ENCODE data around the gene AKR1C2. TPM values are rescaled to one million over a fixed set of nuclear protein-coding genes. Genes with fewer than 3 reads are reported as not detected.
"Not testable (repeated sequence)": the region's sequence is repeated elsewhere in the genome, so short reads cannot be mapped to it uniquely, and the experiment has no call there.

AKR1C2 gene
- polyA plus RNA-seq = 100 to 1,000 TPM in 2 of 3 donors, 10 to 100 TPM in 1; 80.9 to 394 (median 200) TPM

DNA sequence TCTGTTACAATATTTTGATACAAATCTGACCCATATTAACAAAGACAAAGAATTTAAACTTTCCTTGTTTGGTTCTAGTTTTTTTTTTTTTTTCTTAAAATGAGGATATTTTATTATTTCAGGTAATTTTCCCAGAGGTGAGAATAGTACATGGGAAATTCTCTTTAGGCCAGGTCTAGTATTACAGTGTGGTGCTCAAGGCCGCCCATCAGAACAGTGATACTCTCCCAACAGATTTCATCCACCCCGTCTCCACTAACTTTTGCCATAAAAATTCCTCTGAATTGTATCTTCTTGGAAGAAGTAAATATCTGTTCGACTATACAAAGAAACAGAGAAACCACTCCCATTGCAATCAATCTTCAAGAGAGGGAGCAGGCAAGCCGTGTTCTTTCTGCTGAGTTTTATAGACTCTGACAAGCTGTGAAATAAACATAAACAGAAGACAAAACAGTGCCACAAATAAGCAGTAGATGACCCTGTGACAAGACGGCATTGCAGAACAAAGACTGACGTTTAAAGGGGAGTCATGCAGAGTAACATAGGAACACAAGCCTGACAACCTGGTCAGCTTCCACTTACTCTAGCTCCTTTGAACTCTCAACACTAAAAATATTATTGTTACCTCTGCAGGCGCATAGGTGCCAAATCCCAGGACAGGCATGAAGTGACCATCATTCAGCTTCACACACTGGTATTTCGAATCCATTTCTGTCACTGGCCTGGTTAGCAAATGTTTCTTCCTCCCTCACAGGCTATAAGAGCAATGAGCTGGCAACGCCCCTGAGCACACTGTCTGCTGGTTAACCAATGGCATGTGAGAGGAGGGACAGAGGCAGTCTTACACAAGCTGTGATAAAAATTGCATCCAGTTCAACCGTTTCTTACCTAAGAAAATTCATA lies at the start of gene AKR1C2:
Gene AKR1C2, minus strand, starts transcription at position 731 of the 903 bp plus-strand sequence. Its CDS starts 22 bp downstream, at position 709.
- 55 to 57% (median 55%) methylated on average over 6 to 7 of the region's 10 CpGs for WGBS, 3 donors
- H3K27ac ChIP-seq (ENCODE audit: low read depth, low read length) = not testable (repeated sequence)

- 91 to 94% (median 93%) methylated on average over 16 of the region's 16 CpGs for WGBS, 3 donors
- H3K27ac ChIP-seq (ENCODE audit: low read depth, low read length) = not testable (repeated sequence)
Measured at GRCh38 chr10:5052951-5053500, 49.4 kb upstream of the AKR1C2 start.

- H3K27ac ChIP-seq (ENCODE audit: low read depth, low read length) = no peak overlapping the region
- 37 to 87% (median 74%) methylated on average over 1 of the region's 1 CpG for WGBS, 3 donors
Measured at GRCh38 chr10:5047912-5048628, 44.4 kb upstream of the AKR1C2 start.

DNA sequence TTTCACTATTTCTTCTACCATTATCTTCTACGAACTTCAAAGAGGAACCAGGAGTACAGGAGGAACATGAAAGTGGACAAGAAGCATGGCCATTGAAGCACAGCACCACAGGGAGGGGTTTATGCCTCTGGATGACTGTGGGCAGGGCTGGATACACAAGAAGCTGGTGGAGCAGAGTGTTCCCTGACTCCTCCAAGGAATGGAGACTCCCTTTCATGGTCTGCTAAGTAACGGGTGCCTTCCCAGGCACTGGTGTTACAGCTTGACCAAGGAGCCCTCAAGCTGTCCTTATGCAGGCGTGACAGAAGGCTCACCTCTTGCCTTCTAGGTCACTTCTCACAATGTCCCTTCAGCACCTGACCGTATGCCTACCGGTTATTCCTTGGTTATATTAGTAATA lies 43.4 kb upstream of the AKR1C2 start:
- H3K27ac ChIP-seq (ENCODE audit: low read depth, low read length) = not testable (repeated sequence)
- WGBS, 3 donors = 88 to 90% (median 90%) methylated on average over 5 of the region's 5 CpGs

DNA sequence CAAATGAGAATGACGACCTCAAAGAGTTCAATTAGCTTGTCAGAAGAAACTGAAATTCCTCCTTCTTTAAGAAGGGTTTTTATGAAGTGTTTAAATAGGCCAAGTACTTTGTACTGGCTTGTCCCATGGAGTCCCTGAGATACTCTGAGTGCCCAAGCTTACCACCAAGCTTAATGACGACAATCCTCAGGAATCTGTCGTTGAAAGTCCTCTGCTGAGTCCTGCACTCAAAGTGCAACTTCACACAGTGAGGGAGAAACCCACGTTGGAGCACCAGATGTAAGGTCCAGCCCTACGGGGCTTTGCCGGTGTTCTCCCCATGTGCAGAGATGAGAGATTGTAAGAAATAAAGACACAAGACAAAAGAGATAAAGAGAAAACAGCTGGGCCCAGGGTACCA lies 42.8 kb upstream of the AKR1C2 start:
- H3K27ac ChIP-seq (ENCODE audit: low read depth, low read length) = no peak overlapping the region
- 87 to 94% (median 93%) methylated on average over 6 of the region's 6 CpGs for WGBS, 3 donors

DNA sequence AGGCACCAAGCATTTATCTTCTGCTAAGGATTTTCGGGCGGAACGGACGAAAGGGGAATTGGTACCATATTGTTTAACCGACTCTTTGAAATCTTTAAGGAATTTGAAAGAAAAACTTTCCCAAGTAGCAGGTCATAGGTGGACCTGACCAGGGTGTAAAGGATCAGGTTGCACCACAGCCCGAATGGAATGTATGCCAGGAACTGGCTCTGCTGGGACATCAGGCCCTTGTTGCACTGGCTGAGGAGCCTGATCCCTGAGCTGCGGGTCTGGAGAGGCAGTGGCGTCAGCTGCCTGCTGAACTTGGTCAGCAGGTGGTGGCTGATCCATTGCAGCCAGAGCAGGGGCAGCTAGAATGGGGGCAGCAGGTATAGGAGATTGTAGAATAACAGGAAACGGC lies 41.4 kb upstream of the AKR1C2 start:
- WGBS, 3 donors = 93 to 97% (median 93%) methylated on average over 9 of the region's 9 CpGs
- no peak overlapping the region for H3K27ac ChIP-seq (ENCODE audit: low read depth, low read length)

DNA sequence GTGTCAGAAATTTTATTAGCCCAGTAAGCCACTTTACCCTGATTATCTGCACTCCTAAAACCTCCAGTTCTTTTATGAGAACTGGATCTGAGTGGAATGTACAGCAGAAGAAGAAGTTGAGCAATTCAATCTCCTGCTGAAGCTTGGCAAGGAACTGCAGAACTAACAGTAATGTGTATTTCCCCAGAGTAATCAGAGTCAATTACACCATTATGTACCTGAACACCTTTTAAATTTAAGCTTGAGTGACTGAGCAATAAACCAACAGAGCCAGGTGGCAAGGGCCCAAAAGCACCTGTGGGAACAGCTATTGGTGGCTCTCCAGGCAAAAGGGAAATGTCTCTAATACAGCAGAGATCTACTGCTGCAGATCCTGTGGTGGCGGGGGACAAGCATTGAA lies 40.1 kb upstream of the AKR1C2 start:
- H3K27ac ChIP-seq (ENCODE audit: low read depth, low read length) = no peak overlapping the region
- 85 to 91% (median 89%) methylated on average over 1 of the region's 1 CpG for WGBS, 3 donors

- no peak overlapping the region for H3K27ac ChIP-seq (ENCODE audit: low read depth, low read length)
- 54 to 94% (median 64%) methylated on average over 4 of the region's 4 CpGs for WGBS, 3 donors
Measured at GRCh38 chr10:5042922-5043321, 39.3 kb upstream of the AKR1C2 start.

DNA sequence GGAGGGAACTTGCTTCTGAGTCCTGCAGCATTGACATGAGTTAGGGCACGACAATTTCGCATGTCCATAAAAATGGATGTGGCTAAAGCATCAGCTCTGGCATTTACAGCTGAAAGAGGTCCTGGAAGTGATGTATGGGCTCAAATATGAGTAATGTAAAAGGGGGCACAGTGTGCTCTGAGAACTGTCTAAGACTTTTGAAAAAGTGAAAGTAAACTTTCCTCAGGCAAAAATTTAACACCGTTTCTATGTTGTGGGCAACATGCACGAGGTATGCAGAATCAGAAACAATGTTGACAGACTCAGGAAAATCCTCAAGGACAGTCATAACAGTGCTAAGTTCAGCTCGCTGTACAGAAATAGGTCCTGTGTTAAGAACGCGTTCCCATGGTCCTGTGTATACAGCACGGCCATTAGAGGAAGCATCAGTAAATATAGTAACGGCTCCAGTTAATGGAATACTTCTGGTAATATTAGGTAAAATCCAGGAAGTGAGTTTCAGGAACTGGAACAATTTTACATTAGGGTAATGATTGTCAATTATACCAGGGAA lies 37.9 kb upstream of the AKR1C2 start:
- 36 to 72% (median 69%) methylated on average over 9 of the region's 9 CpGs for WGBS, 3 donors
- no peak overlapping the region for H3K27ac ChIP-seq (ENCODE audit: low read depth, low read length)

DNA sequence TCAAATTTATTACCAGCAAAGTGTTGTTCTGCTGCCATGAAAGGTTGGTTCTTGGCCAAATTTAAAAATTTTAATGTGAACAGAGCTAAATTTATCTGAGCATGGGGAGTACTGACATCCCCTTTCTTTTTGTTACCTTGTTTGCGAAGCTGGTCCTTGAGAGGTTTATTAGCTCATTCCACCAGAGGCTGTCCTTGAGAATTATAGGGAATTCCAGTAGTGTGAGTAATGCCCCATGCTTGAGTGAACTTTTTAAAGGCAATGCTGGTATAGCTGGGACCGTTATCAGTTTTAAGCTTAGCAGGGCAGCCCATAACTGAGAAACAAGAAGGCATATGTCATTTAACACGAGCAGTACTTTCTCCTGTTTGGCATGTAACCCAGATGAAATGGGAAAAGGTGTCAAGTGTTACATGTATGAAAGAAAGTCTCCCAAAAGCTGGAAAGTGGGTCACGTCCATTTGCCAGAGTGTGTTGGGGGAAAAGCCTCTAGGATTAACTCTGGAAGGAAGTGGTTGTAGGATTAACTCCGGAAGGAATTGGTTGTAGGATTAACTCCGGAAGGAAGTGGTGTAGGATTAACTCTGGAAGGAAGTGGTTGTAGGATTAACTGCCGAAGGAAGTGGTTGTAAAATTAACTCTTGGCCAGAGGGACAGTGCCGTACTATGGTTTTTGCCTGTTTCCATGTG lies 37.3 kb upstream of the AKR1C2 start:
- 50 to 70% (median 55%) methylated on average over 8 of the region's 8 CpGs for WGBS, 3 donors

GRCh38 chr10:5040010-5040673 lies 36.5 kb upstream of the AKR1C2 start:
- H3K27ac ChIP-seq (ENCODE audit: low read depth, low read length) = no peak overlapping the region
- WGBS, 3 donors = 87 to 93% (median 92%) methylated on average over 10 of the region's 10 CpGs

More for the DNA sequence above, 37.3 kb upstream of the AKR1C2 start:
- no peak overlapping the region for H3K27ac ChIP-seq (ENCODE audit: low read depth, low read length)

DNA sequence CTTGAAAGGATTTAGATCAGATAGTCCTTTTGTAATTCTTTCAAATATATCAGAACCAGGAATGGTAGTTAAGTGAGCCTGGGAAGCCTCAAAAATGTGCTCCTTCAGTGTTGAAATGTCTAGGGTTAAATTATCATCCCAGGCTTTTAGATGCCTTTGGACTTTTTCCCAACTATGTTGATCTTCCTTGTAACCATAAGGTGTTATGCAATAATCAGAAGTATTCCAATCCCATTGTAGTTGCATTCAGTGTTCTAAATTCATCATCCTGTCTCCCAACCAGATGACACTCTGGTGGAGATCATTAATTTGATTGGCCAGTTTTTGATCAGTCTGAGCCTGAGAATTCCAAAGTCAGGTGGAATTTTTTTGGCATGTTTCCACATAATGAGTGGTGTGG lies 35.1 kb upstream of the AKR1C2 start:
- no peak overlapping the region for H3K27ac ChIP-seq (ENCODE audit: low read depth, low read length)

- WGBS, 3 donors = 72 to 83% (median 82%) methylated on average over 2 of the region's 2 CpGs
- H3K27ac ChIP-seq (ENCODE audit: low read depth, low read length) = no peak overlapping the region
Measured at GRCh38 chr10:5038101-5038500, 34.4 kb upstream of the AKR1C2 start.

GRCh38 chr10:5036511-5036910 lies 32.9 kb upstream of the AKR1C2 start:
- no peak overlapping the region for H3K27ac ChIP-seq (ENCODE audit: low read depth, low read length)
- whole genome bisulfite sequencing, 3 donors = 28 to 66% (median 61%) methylated on average over 2 of the region's 2 CpGs

GRCh38 chr10:5035356-5035755 lies 31.7 kb upstream of the AKR1C2 start:
- no peak overlapping the region for H3K27ac ChIP-seq (ENCODE audit: low read depth, low read length)
- WGBS, 3 donors = 90 to 96% (median 94%) methylated on average over 10 of the region's 10 CpGs

GRCh38 chr10:5034588-5034987 lies 30.9 kb upstream of the AKR1C2 start:
- no peak overlapping the region for H3K27ac ChIP-seq (ENCODE audit: low read depth, low read length)

DNA sequence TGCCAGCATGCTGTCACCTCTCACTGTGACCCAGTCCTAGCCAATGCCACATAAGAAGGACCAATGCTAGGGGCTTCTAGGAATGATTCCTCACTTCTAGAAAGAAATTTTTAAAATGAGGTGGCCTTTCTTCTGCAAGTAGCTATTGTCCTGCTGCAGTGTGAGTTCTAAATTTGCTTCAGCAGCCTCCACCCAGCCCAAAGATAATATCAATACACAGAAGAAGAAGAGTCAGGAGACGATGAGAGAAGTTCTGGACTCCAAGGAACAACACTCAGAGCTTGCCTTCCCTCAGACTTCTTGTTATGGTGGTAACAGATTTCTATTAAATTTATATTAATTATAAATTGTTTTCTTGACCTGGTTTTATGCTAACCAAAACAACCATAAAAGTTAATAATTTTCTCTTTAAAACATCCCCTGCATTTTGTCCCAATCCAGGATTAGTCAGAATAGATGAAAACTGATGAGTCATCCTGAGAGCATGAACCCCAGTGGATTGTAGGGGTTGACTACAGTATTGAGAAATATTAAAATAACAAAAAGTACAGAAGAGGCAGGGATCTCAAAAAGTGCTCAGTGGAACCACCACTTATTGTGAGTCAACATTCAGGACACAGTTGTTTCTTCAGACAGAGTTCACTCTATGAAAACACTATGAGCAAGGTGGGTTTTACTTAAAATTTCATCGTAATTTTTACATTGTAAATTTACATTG lies 29.6 kb upstream of the AKR1C2 start:
- WGBS, 3 donors = 57 to 84% (median 69%) methylated on average over 2 of the region's 2 CpGs
- H3K27ac ChIP-seq (ENCODE audit: low read depth, low read length) = no peak overlapping the region

Measured in adipose tissue (tissue), 3 donors.